Hematopoietic multipotent progenitor cell treated with erythropoietin and hydrocortisone succinate and interleukin-3 and kit ligand, for 8 days (in vitro differentiated cells): ENCODE data around the gene GSTM4.
A peak's percentile ranks its signal among the peaks of the same experiment; 100 is the strongest.

Source experiments
- DNase-seq: peaks from one replicate; pipeline ENCODE4 v3.0.0-alpha.2; 2015

The GSTM4 gene

GRCh38 chr1:109655615-109656519 is at the start of gene GSTM4:
Gene GSTM4 (plus strand): TSS chr1:109656099. CDS start chr1:109656390, 291 bp downstream.
- DNase-seq, result peak; percentile 72

GRCh38 chr1:109609881-109610280 is 46.0 kb upstream of the GSTM4 start:
- DNase-seq, result no peak

GRCh38 chr1:109610609-109611307 is 45.1 kb upstream of the GSTM4 start:
- DNase-seq, result no peak

- no peak for DNase-seq
Observed at GRCh38 chr1:109611308-109611990, 44.5 kb upstream of the GSTM4 start.

- no peak for DNase-seq
Observed at GRCh38 chr1:109613361-109614147, 42.3 kb upstream of the GSTM4 start.

DNA sequence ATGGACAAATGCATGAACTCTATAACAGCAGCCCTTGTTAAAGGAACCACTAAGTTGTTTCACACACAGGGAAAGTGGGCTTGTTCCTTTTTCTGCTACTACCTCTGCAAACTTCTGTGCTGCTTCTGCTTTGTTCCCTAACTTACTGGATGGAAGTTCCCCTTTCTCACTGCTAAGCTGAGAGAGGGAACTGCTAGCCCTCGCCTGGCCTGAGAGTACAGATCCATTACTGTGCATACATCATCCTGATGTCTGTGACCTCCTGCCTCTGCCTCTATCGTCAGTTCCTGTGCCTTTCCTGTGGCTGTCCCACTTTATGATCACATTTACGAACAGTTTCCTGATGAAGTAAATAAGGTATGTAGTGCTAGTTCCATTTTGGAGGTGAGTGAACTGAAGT is 40.0 kb upstream of the GSTM4 start:
- DNase-seq, result peak; percentile 23

DNA sequence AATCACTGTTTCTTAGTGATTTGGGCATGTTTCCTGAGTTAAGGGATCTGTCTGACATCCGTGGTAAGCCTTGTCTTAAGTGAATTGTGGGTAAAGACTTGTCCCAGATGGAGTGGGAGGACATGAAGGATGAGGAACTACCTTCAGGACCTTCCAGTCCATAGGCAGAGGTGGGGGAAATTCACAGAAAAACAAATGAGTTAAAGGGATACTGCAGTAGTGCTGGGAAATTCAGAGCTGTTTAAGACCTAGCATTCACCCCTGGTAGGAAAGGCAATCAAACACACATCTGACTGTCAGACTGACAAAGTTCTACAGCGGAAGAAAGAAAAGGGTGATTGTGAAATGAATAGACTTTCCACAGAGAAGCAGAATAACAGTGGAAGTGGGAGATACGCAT is 39.5 kb upstream of the GSTM4 start:
- DNase-seq, result no peak

DNA sequence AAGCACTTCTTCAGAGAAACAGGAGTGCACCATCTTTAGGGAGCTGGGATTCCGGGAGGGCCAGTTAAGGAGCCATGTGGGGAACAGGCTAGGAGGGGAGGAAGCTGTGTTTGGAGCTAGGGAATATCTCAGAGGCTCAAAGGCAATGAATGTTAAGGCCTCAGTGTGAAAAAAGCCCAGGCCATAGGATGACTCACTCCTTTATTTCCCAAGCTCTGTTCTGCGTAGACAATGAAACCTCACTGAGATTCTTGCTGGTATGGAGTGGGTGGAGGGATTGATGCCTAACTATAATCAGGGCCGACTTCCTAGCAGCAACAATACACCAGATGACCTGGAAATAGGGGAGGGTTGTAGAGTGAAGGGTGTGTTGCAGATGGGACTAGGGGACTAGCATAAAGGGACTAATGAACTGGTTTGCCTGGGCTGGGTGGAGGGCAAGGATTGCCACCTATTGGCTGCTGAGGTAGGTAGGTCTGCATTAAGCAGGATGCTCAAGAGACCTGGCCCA is 38.6 kb upstream of the GSTM4 start:
- no peak for DNase-seq

- DNase-seq, result peak; percentile 30
Observed at GRCh38 chr1:109618661-109619575, 37.0 kb upstream of the GSTM4 start.

DNA sequence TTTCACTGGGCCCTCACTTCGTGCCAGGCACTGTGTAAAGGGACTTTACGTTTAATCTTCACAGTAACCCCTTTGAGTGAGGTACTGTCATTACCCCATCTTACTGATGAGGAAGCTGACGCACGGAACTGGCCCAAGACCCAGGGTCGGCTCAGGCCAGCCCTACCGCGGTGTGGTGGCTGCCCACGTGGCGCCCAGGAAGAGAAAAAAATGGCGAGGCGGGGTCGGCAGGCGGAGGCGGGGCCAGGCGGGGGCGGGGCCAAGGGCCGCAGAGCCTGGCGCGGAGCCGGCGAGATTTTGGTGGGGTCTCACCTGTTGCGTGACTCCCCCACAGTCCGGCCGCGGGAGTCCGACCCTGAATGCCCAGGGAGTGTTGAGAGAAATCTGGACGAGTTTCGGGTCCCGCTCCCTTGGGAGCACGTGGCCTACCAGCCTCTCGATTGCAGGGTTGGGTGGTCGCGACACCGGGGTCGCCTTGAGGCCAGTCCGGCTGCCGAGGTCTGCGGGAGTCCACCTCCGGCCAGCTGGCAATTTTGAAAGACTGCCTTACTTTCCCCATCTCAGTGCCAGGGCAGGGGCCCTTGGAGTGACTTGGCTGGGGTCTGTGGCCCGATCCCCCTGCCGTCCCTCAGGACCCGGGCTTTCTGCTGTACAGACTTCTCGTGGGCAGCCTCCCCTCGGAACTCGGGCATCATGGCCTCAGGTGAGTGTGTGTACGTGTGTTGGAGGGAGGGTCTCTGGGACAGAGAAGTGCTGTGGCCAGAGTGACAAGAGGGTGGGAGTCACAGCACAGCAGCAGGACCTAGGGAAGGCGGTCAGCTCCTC is 36.1 kb upstream of the GSTM4 start, which contains the start of the genes AMPD2 and GNAT2:
Gene AMPD2 (plus strand): TSS at position 262 of the 825 bp plus-strand sequence. CDS start 1,339 bp downstream, outside the sequence.
Gene GNAT2 (minus strand): TSS at position 41 of the 825 bp plus-strand sequence. CDS start 6,746 bp downstream, outside the sequence.
- DNase-seq, result peak; percentile 76

GRCh38 chr1:109620401-109620791 is 35.5 kb upstream of the GSTM4 start:
- DNase-seq, result no peak

DNA sequence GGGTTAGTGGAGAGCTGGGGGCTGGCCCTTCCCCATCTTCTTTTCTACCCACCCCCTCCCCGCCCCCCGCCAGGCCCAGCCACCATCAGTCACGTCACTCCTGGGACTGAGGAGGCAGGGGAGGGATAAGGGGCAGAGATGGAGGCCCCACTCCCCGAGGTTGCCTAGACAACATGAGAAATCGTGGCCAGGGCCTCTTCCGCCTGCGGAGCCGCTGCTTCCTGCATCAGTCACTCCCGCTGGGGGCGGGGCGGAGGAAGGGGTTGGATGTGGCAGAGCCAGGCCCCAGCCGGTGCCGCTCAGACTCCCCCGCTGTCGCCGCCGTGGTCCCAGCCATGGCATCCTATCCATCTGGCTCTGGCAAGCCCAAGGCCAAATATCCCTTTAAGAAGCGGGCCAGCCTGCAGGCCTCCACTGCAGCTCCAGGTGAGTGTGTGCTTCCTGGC is 35.0 kb upstream of the GSTM4 start:
- DNase-seq, result peak; percentile 92

GRCh38 chr1:109621379-109622136 is 34.3 kb upstream of the GSTM4 start:
- peak; percentile 46 for DNase-seq

- DNase-seq, result no peak
Observed at GRCh38 chr1:109622137-109622892, 33.6 kb upstream of the GSTM4 start.

DNA sequence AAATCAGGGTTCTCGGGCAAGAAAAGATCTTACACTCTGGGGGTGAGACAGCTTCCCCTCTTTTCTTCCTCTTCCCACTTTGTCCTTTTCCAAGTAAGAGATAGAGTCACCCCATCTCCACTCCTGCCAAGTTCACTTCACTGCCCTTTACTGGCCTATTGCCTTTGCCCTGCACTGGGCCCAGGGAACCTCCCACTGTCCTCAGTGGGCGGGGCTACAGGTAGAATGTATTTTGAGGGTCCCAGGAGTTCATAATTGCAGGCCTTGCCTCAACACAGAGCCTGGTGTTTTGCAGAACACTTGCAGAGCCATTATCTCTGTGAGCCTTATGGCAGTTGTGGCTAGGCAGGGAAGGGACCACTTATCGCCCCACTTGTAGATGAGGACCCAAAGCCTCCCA is 33.0 kb upstream of the GSTM4 start:
- DNase-seq, result peak; percentile 91

DNA sequence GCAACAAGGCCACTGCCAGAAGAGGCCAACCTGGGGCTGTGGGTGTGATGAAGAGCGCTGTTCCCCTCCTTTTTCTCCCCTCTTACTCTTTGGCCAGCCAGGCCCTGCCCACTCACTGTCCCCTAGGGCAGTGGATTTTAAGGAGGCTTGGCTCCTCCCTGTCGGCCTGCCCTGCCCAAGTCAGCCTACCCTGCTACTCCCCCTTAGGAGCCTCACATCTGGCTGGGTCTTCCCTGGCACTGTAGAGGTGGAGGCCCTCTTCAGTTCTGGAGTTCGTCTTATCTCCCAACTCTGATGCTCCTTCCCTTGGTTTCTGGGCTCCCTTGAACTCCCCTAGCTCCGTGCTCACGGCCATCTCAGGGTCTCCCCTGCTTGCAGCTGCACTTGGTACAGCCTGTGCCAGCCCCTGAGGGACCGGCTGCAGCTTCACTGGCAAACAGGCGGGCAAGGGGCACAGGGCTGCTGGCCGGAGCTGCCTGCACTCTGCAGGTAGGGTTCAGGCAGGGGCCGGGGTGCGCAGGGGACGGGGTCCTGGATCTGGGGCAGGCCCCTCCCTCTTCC is 32.2 kb upstream of the GSTM4 start:
- peak; percentile 88 for DNase-seq

DNA sequence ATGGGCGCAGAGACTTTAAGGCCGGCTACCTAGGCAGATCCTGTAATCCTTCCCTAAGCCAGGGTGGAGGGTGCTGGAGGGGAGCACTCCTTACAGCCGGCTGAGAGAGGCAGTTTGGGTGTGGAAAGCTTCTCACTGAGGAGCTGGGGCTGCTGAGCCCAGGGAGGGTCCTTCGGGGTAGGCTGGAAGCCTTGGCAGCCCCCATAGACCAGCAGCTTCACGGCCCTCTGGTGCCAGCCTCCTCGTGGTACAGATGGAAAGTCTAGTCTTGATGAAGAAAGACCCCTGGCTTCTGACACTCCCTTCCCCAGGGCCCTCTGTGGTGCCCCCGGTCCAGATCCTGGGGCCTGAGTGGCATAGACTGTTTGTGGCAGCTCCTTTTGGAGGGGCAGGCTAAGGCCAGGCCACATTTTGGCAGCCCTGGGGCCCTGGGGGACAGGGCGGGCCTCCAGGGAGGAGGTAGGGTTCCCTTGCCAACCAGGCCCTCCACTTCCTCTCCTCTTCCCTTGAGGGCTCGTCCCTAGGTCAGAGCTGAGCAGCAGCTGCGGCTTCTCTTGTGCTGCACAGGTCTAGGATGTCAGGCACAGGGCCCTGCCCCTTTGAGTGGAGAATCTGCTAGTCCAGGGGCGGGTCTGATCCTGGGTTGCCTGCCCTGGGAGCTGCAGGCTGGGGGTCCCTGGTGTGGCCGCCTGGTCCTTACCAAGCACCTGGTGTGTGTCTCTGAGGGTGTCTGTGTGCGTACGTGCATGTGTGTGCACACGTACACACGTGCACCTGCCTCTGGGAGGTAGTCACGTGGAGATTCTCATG is 31.5 kb upstream of the GSTM4 start:
- DNase-seq, result peak; percentile 36
